GM12878 (cell line): ENCODE results near the gene RADIL. TPM values are rescaled to one million over a fixed set of nuclear protein-coding genes. Genes with fewer than 3 reads are reported as not detected.

Experiments used
- ATAC-seq: fragments of 200-7000 bp; cut with Tn5 transposase; 3 replicates; pipeline ENCODE4 v1.9.1; 2020; ENCODE audit warnings: mild to moderate bottlenecking, moderate library complexity
- BruUV-seq: library from RNA; stranded (reverse); fragments of 400-500 nt; replicated peaks from 2 replicates; lab custom pipeline; 2021; lab: Mats Ljungman, UMichigan
- CTCF ChIA-PET: fragments of 300-600 bp; sonication (Branson Sonifier 250); formaldehyde crosslinking; extraction: SDS; loops from one replicate; lab custom pipeline; 2021; ENCODE audit warnings: inconsistent platforms; lab: Yijun Ruan, JAX
- POLR2A ChIA-PET: fragments of 350-600 bp; formaldehyde crosslinking; extraction: SDS; loops from one replicate; lab custom pipeline; 2021; ENCODE audit warnings: inconsistent platforms; lab: Charles Lee
- RAD21 ChIA-PET: fragments of 300-600 bp; sonication (Branson Sonifier 250); formaldehyde crosslinking; loops from one replicate; lab custom pipeline; 2023; ENCODE audit warnings: antibody characterized with exemption; ENCODE audit not compliant: unreplicated experiment; lab: Charles Lee
- SMC1A ChIA-PET: fragments of 300-600 bp; sonication (Branson Sonifier 250); formaldehyde crosslinking; loops from one replicate; lab custom pipeline; 2023; ENCODE audit not compliant: unreplicated experiment, uncharacterized antibody; lab: Charles Lee
- DNase-seq: peaks from one replicate; pipeline ENCODE4 v3.0.0-alpha.2; 2011; ENCODE audit warnings: low read depth, low spot score
- FAIRE-seq: peaks from 3 replicates; lab custom pipeline; 2011; peaks lifted over from hg19 to GRCh38; lab: Jason Lieb, UNC
- H2AFZ ChIP-seq: 2 replicates; pipeline ENCODE4 v1.6.0; 2011; ENCODE audit warnings: low read depth, low read length, control low read depth; ENCODE audit not compliant: control insufficient read depth
- H3K27ac ChIP-seq: 2 replicates; pipeline ENCODE4 v1.5.1; 2011; ENCODE audit warnings: control low read depth; ENCODE audit not compliant: control insufficient read depth, insufficient read depth
- H3K27me3 ChIP-seq, 2 experiments: replicated peaks in 1 of 2; 2 replicates each; pipeline versions ENCODE4 v1.6.0 to v1.6.1; 2011; ENCODE audit warnings: low read length in 1 of 2; ENCODE audit not compliant: control insufficient read depth in 2 of 2, insufficient read depth in 2 of 2
- H3K36me3 ChIP-seq, 2 experiments: 2 replicates each; pipeline ENCODE4 v1.5.1; 2011; ENCODE audit warnings: low read length in 1 of 2; ENCODE audit not compliant: control insufficient read depth in 2 of 2, insufficient read depth in 2 of 2
- H3K4me1 ChIP-seq: 2 replicates; pipeline ENCODE4 v1.6.1; 2011; ENCODE audit warnings: mild to moderate bottlenecking, low read length, moderate library complexity, mixed read lengths; ENCODE audit not compliant: control insufficient read depth, insufficient read depth
- H3K4me2 ChIP-seq: 2 replicates; pipeline ENCODE4 v1.6.0; 2011; ENCODE audit warnings: control low read depth; ENCODE audit not compliant: control insufficient read depth, insufficient read depth
- H3K4me3 ChIP-seq: fragments of 200-600 bp; sonication (generic); 2 replicates; pipeline ENCODE4 v1.5.1; 2016
- H3K79me2 ChIP-seq: 2 replicates; pipeline ENCODE4 v1.6.0; 2011; ENCODE audit warnings: low read length; ENCODE audit not compliant: control insufficient read depth, insufficient read depth
- H3K9ac ChIP-seq: 2 replicates; pipeline ENCODE4 v1.8.0; 2011; ENCODE audit warnings: low read length, control low read depth, mixed read lengths; ENCODE audit not compliant: control insufficient read depth, insufficient read depth
- H3K9me3 ChIP-seq: replicated peaks from 3 replicates; pipeline ENCODE4 v1.5.1; 2011; ENCODE audit warnings: mild to moderate bottlenecking, low read length; ENCODE audit not compliant: control insufficient read depth, insufficient read depth
- H4K20me1 ChIP-seq: 2 replicates; pipeline ENCODE4 v1.6.0; 2011; ENCODE audit not compliant: control insufficient read depth, insufficient read depth
- CREM ChIP-seq: IDR thresholded peaks from 2 replicates; pipeline ENCODE4 v1.6.1; 2014; ENCODE audit warnings: antibody characterized with exemption, low read depth
- CTCF ChIP-seq, 3 experiments: IDR thresholded peaks in 2 of 3; conservative IDR thresholded peaks in 1 of 3; 2 replicates each; pipeline ENCODE4 v1.5.1; 2011; ENCODE audit warnings: low read depth in 3 of 3, low read length in 3 of 3, mild to moderate bottlenecking in 3 of 3, control low read depth in 2 of 3, moderate library complexity in 2 of 3, inconsistent platforms in 1 of 3, mixed read lengths in 1 of 3; ENCODE audit not compliant: control insufficient read depth in 2 of 3, insufficient read depth in 1 of 3; ENCODE audit errors: extremely low read depth in 1 of 3
- EED ChIP-seq: sonication (generic); IDR thresholded peaks from 2 replicates; pipeline ENCODE4 v1.6.1; 2016; ENCODE audit warnings: antibody characterized with exemption, low read depth
- IKZF1 ChIP-seq: fragments of 450-650 bp; conservative IDR thresholded peaks from 2 replicates; pipeline ENCODE4 v1.6.1; 2017; ENCODE audit warnings: antibody characterized with exemption, mild to moderate bottlenecking
- IRF5 ChIP-seq: fragments of 450-650 bp; IDR thresholded peaks from 2 replicates; pipeline ENCODE4 v1.6.1; 2017; ENCODE audit warnings: borderline replicate concordance
- PAX5 ChIP-seq: IDR thresholded peaks from 2 replicates; pipeline ENCODE4 v1.6.1; 2011; ENCODE audit warnings: low read depth, low read length, borderline replicate concordance
- POU2F2 ChIP-seq: IDR thresholded peaks from 3 replicates; pipeline ENCODE4 v1.6.1; 2011; ENCODE audit warnings: low read depth, mild to moderate bottlenecking, low read length, borderline replicate concordance
- RAD21 ChIP-seq: IDR thresholded peaks from 2 replicates; pipeline ENCODE4 v1.6.1; 2011; ENCODE audit warnings: mild to moderate bottlenecking, low read depth, low read length, moderate library complexity; ENCODE audit not compliant: insufficient read depth
- RUNX3 ChIP-seq: IDR thresholded peaks from 2 replicates; pipeline ENCODE4 v1.6.1; 2012; ENCODE audit warnings: low read length, inconsistent platforms
- SMAD5 ChIP-seq: IDR thresholded peaks from 2 replicates; pipeline ENCODE4 v1.6.1; 2016; ENCODE audit warnings: antibody characterized with exemption, low read depth
- SMARCA5 ChIP-seq: fragments of 450-650 bp; IDR thresholded peaks from 2 replicates; pipeline ENCODE4 v1.6.1; 2017; ENCODE audit warnings: mild to moderate bottlenecking
- SMC3 ChIP-seq: IDR thresholded peaks from 2 replicates; pipeline ENCODE4 v1.6.1; 2011; ENCODE audit warnings: low read length, improper control_type of control experiment, borderline replicate concordance
- YY1 ChIP-seq: IDR thresholded peaks from 2 replicates; pipeline ENCODE4 v1.6.1; 2011; ENCODE audit warnings: low read depth, mild to moderate bottlenecking, low read length
- WGBS: methylation state at CpG from one replicate; pipeline ENCODE4 v1.1.6; 2016; ENCODE audit warnings: low lambda C conversion rate; ENCODE audit not compliant: insufficient replicate concordance, insufficient coverage; ENCODE audit errors: missing lambda C conversion rate; 5-methylcytosine and 5-hydroxymethylcytosine counted together
- in situ Hi-C: fragments of 300-500 bp; cut with MboI; formaldehyde crosslinking; loops from 9 replicates; pipeline ENCODE4 v1.14.3; 2018; ENCODE audit warnings: mixed read lengths
- intact Hi-C: fragments of 100-400 bp; cut with micrococcal nuclease; formaldehyde crosslinking; loops from one replicate; pipeline ENCODE4 v1.14.2; 2022; ENCODE audit not compliant: unreplicated experiment
- polyA plus RNA-seq, 11 experiments: library from polyadenylated mRNA; depleted of rRNA in 4 of 11; unstranded in 6 of 11; stranded (reverse) in 5 of 11; fragments of >200 nt; fragmentation: Nextera tagmentation in 4 of 11; fragmentation: Illumina TruSeq in 1 of 11; extraction: Ambion mirVana in 4 of 11; extraction: Trizol in 1 of 11; gene quantifications; 1 replicate in 1 of 11; 2 replicates in 10 of 11; pipeline versions ENCODE4 v1.2.1 to v1.2.3, GENCODE V29; 2011 to 2016; ENCODE audit warnings: inconsistent platforms in 2 of 11, missing spikeins in 2 of 11, low read depth in 1 of 11
- total RNA-seq, 4 experiments: library from RNA; depleted of rRNA in 3 of 4; stranded (reverse); fragments of >200 nt in 3 of 4; fragmentation: Illumina TruSeq in 1 of 4; extraction: Trizol in 1 of 4; gene quantifications; 2 replicates each; pipeline versions ENCODE4 v1.2.1 to v1.2.3, GENCODE V29; 2013 to 2021

RADIL gene
- total and polyA plus RNA-seq, 10 of the 15 experiments (the other 5 are each of a cell fraction or from before 2014, with no cell fraction given), result 0.05 to 0.06 TPM; not detected in 8

- Histone ChIP-seq H3K27me3 (no peaks in the 10 kb centered on the region), H2AFZ (no peak overlapping the region), H3K36me3 (peaks cover 18 to 26% of the 10 kb centered on the region in 2 experiments; a peak in 3 of 4 replicates), H3K4me2 (no peak overlapping the region), H3K4me1 (peaks cover 14% of the 10 kb centered on the region), H4K20me1 (no peaks in the 10 kb centered on the region), H3K9ac (no peak overlapping the region), H3K79me2 (peaks cover 3% of the 10 kb centered on the region), H3K27ac (no peak overlapping the region), H3K4me3 (no peak overlapping the region), H3K9me3 (no peaks in the 10 kb centered on the region)
- TF ChIP-seq IKZF1, result peak; percentile 39; the same call in 1 of the 2 replicates
- TF ChIP-seq RUNX3, result peak; percentile 72
- peak; percentile 59; the same call in 1 of the 3 replicates for TF ChIP-seq POU2F2
- peak; percentile 55 for TF ChIP-seq EED
- peak; percentile 98 for TF ChIP-seq RAD21
- TF ChIP-seq IRF5, result no peak
- no peak for TF ChIP-seq CREM
- no peak for TF ChIP-seq SMAD5
- peak; percentile 93 for TF ChIP-seq SMC3
- TF ChIP-seq YY1, result peak; percentile 81; the same call in 1 of the 2 replicates
- TF ChIP-seq CTCF (IDR thresholded peaks at IDR 0.05 in 2 of 3, conservative IDR thresholded peaks at IDR 0.05 in 1 of 3; ENCODE audit: control insufficient read depth in 2 of 3, extremely low read depth in 1 of 3, insufficient read depth in 1 of 3, low read depth in 3 of 3, low read length in 3 of 3), result peak; percentile 91 to 97 (median 94)
- TF ChIP-seq PAX5, result 0 out of 2 replicates have a peak, but pooled peaks have one; percentile 49
- TF ChIP-seq SMARCA5, result peak; percentile 77
- DNase-seq, result no peak
- 30% methylated on average over 31 of the region's 31 CpGs for WGBS
- BruUV-seq, result no TSS peak
- ChIA-PET SMC1A (no interaction called here), RAD21 (interaction anchor here (0.5 to 1.8 kb wide), 2 partner anchors 71 to 337 kb away, joined by 3 to 4 read pairs; no protein-coding TSS in a partner anchor), POLR2A (interaction anchor here (1.3 kb wide), 1 partner anchor 22 kb away, joined by 3 read pairs; the partner anchor contains the start of gene AP5Z1), CTCF (interaction anchor here (0.5 to 1.4 kb wide), 7 partner anchors 22 to 146 kb away, joined by 3 to 7 read pairs (median 4); partner anchors contain the start of gene AP5Z1)
- intact Hi-C loops (loop anchor here (1.0 kb wide), 1 partner anchor 143 kb away; no protein-coding TSS in a partner anchor), in situ Hi-C loops (loop anchor here (5.0 kb wide), 1 partner anchor 67 kb away; no protein-coding TSS in a partner anchor)
- peak; percentile 99 for ATAC-seq
- FAIRE-seq, result peak; percentile 69
Observed at GRCh38 chr7:4753598-4754432, 129.7 kb downstream of the RADIL start.
